Measurements from ENCODE around the gene RPL29. TPM values are rescaled to one million over a fixed set of nuclear protein-coding genes. Genes with fewer than 3 reads are reported as not detected.
A peak's percentile ranks its signal among the peaks of the same experiment; 100 is the strongest.

RPL29 gene
- total and polyA plus RNA-seq, 2 of the 8 experiments (the other 6 are each of a cell fraction or from before 2014, with no cell fraction given) = 1,467 to 2,660 TPM

DNA sequence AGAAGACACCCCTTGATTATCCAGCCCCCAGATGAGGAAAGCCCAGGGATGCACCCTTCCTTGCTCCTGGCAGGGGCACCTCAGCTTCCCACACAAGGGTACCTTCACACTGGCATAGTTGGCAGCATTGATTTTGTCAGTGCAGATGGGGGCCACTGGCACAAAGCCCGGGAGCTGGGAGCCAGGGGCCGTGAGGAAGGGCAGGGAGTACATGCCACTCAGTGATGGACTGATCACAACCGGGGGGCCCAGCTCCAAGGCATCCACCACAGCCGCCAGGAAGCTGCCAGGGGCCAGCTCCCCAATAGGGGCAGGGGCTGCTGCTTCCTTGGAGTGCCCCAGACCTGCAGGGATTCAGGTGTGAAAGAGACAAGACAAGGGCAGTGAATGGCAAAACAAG is 25.9 kb downstream of the RPL29 start:
- no peak overlapping the region for H3K4me3 ChIP-seq (ENCODE audit: extremely low read depth in 1 of 4, insufficient read depth in 2 of 4, low read depth in 3 of 4, low read length in 4 of 4)
- CTCF ChIA-PET (ENCODE audit: partially characterized antibody) = interaction anchor here (0.6 to 10.5 kb wide), 13 partner anchors 10 to 251 kb away, joined by 3 to 66 read pairs (median 6); partner anchors contain the start of genes ACY1, GPR62, PARP3 and RRP9
- POLR2A ChIA-PET (ENCODE audit: partially characterized antibody) = interaction anchor here (0.8 to 29.3 kb wide), 9 partner anchors 11 to 470 kb away, joined by 3 to 923 read pairs (median 6); partner anchors contain the start of genes ABHD14A, ABHD14B, ACY1 and DCAF1
- 71% methylated on average over 4 of the region's 4 CpGs; no CpG with 5 or more reads in 1 of the 2 experiments for WGBS, 2 experiments (ENCODE audit: extremely low coverage in 1 of 2, insufficient coverage in 1 of 2, insufficient read length in 1 of 2, insufficient replicate concordance in 2 of 2, low coverage in 1 of 2, low lambda C conversion rate in 2 of 2, missing lambda C conversion rate in 1 of 2)
- H3K9ac ChIP-seq (replicated peaks in 1 of 4; ENCODE audit: extremely low read depth in 1 of 4, low read depth in 3 of 4, low read length in 3 of 4) = no peak overlapping the region
- H3K56ac ChIP-seq (replicated peaks; ENCODE audit: insufficient read length, low read depth, low read length) = no peak overlapping the region
- H2BK15ac ChIP-seq (ENCODE audit: low read length) = no peak overlapping the region
- H2AK5ac ChIP-seq (ENCODE audit: low read depth, low read length) = no peak overlapping the region
- no peak overlapping the region for H4K5ac ChIP-seq (ENCODE audit: insufficient read length, low read depth, low read length)
- H3K4ac ChIP-seq (replicated peaks; ENCODE audit: insufficient read length, low read depth, low read length) = no peak overlapping the region
- FAIRE-seq (no peak), DNase-seq (ENCODE audit: low read depth in 1 of 2, low spot score in 2 of 2) (no peak)
- no peak overlapping the region; a peak in 1 of 4 replicates for H3K4me2 ChIP-seq (ENCODE audit: insufficient read depth in 1 of 2, low read depth in 2 of 2, low read length in 2 of 2)
- peaks cover 0 to 17% (median 11%) of the 10 kb centered on the region in 4 experiments; a peak in 4 of 7 replicates for H3K27me3 ChIP-seq (replicated peaks in 1 of 4; ENCODE audit: control insufficient read depth in 3 of 4, extremely low read depth in 1 of 4, insufficient read depth in 3 of 4, low read length in 3 of 4)
- no peak overlapping the region; the same call in 1 of the 2 replicates for H2BK5ac ChIP-seq (ENCODE audit: low read depth, low read length)
- H3K79me2 ChIP-seq (ENCODE audit: control insufficient read depth in 1 of 2, insufficient read depth in 2 of 2, low read length in 2 of 2) = no peaks in the 10 kb centered on the region
- peaks cover 0 to 4% of the 10 kb centered on the region in 2 experiments for H4K20me1 ChIP-seq (replicated peaks in 1 of 2; ENCODE audit: control insufficient read depth in 1 of 2, insufficient read depth in 2 of 2, low read length in 2 of 2)
- TF ChIP-seq, protein P1, sequence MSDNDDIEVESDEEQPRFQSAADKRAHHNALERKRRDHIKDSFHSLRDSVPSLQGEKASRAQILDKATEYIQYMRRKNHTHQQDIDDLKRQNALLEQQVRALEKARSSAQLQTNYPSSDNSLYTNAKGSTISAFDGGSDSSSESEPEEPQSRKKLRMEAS (IDR thresholded peaks at IDR 0.05) = no peak
- TF ChIP-seq CHD1 (IDR thresholded peaks at IDR 0.05; ENCODE audit: low read depth, low read length) (no peak), SP2 (IDR thresholded peaks at IDR 0.05; ENCODE audit: low read length) (no peak), CHD2 (IDR thresholded peaks at IDR 0.05; ENCODE audit: low read length) (no peak), CBX5 (IDR thresholded peaks at IDR 0.05; ENCODE audit: low read depth, low read length) (no peak), NRF1 (IDR thresholded peaks at IDR 0.05; ENCODE audit: low read depth, low read length) (no peak)
- H3K23ac ChIP-seq (ENCODE audit: insufficient read length) = no peak overlapping the region
- no peak overlapping the region; the same call in 1 of the 2 replicates for H4K8ac ChIP-seq (ENCODE audit: extremely low read depth, insufficient read depth, low read length)
- H2BK12ac ChIP-seq (ENCODE audit: low read depth, low read length) = peak overlapping the region; percentile 75; the same call in 1 of the 2 replicates
- H3K23me2 ChIP-seq (ENCODE audit: low read depth, low read length) = peaks cover 13% of the 10 kb centered on the region; the same call in 1 of the 2 replicates
- H2BK120ac ChIP-seq (replicated peaks; ENCODE audit: low read depth, low read length) = no peak overlapping the region
- H3K27ac ChIP-seq (ENCODE audit: low read depth, low read length) = no peak overlapping the region
- H3K14ac ChIP-seq (ENCODE audit: insufficient read length) = no peak overlapping the region
- H2AFZ ChIP-seq (ENCODE audit: low read length) = no peak overlapping the region
- no peaks in the 10 kb centered on the region for H3K36me3 ChIP-seq (ENCODE audit: control insufficient read depth in 2 of 4, insufficient read depth in 4 of 4, low read length in 3 of 4)
- H3K9me3 ChIP-seq (ENCODE audit: insufficient read depth in 2 of 2, low read depth in 1 of 2, low read length in 1 of 2) = no peaks in the 10 kb centered on the region; a peak in 1 of 4 replicates
- no peak overlapping the region for H4K91ac ChIP-seq (replicated peaks; ENCODE audit: insufficient read length, low read length)
- H3K79me1 ChIP-seq (ENCODE audit: low read depth, low read length) = no peaks in the 10 kb centered on the region
- H3K18ac ChIP-seq (ENCODE audit: extremely low read depth, low read length) = no peak overlapping the region
- H3K4me1 ChIP-seq (replicated peaks in 1 of 4; ENCODE audit: control insufficient read depth in 3 of 4, insufficient read depth in 4 of 4, low read length in 3 of 4) = peaks cover 8 to 43% (median 32%) of the 10 kb centered on the region in 4 experiments
- 0 out of 2 replicates have a peak overlapping the region, but pooled peaks have one; percentile 48 for H2BK20ac ChIP-seq (ENCODE audit: low read length)
